Effector memory CD8-positive, alpha-beta T cell (primary cell): ENCODE data around the gene VIPR2.
"Not testable (repeated sequence)": the region's sequence is repeated elsewhere in the genome, so short reads cannot be mapped to it uniquely, and the experiment has no call there.

Experiments
- ATAC-seq: fragments of 150-1000 bp; cut with Tn5 transposase; replicated peaks from 2 replicates; pipeline ENCODE4 v1.10.0; 2021; ENCODE audit warnings: mild to moderate bottlenecking, moderate library complexity
- DNase-seq, 3 experiments: peaks; one replicate each; pipeline ENCODE4 v3.0.0; 2021
- H3K27ac Mint-ChIP-seq, 2 donors: one replicate each; pipeline ENCODE4 v1.8.0; 2022; ENCODE audit warnings: mild to moderate bottlenecking in 2 of 2, mixed read lengths in 2 of 2, moderate library complexity in 2 of 2
- H3K27me3 Mint-ChIP-seq, 2 donors: one replicate each; pipeline ENCODE4 v1.8.0; 2022; ENCODE audit warnings: mixed read lengths in 2 of 2
- H3K36me3 Mint-ChIP-seq: one replicate; pipeline ENCODE4 v1.8.0; 2022; ENCODE audit warnings: mild to moderate bottlenecking, moderate library complexity, mixed read lengths; ENCODE audit not compliant: insufficient read depth
- H3K4me1 Mint-ChIP-seq, 2 donors: one replicate each; pipeline ENCODE4 v1.8.0; 2022; ENCODE audit warnings: low read depth in 2 of 2, mixed read lengths in 2 of 2
- H3K4me3 Mint-ChIP-seq, 2 donors: one replicate each; pipeline ENCODE4 v1.8.0; 2022; ENCODE audit warnings: mild to moderate bottlenecking in 2 of 2, mixed read lengths in 2 of 2, moderate library complexity in 2 of 2
- H3K9me3 Mint-ChIP-seq, 2 donors: one replicate each; pipeline ENCODE4 v1.8.0; 2022; ENCODE audit warnings: mixed read lengths in 2 of 2

Gene VIPR2

DNA sequence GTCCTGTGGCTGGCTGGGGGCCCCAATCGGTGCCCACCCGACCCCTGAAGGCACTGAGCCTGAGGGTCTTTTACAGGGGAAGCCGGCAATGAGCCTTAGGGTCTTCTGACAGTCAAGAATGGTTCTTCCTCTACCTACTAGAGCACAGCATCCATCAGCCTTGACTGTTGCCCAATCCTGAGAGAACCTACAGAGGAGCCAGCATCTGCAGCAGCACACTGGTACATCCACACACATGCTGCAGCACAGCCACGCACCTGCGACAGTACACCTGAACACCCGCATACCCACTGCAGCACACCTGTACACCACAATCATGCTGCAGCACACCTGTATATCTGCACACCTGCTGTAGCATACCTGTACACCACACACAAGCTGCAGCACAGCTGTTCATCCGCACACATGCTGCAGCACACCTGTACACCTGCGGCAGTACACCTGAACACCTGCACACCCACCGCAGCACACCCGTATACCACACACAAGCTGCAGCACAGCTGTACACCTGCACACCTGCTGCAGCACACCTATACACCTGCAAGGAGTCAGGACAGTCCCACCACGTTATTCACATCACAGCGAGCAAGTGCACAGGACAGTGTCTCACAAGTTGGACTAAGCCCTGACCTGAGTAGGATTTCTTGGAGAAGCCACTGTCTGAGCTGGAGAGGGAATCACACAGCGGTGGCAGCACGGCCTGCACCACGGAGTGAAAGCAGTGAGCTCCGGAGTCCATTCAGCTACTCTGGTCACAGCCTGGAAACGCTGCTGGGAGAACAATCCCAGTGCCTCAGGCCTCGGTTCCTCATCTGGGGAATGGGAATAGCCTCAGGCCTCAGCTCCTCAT lies 56.4 kb downstream of the VIPR2 start:
- Mint-ChIP-seq H3K9me3 (no peaks in the 10 kb centered on the region), H3K4me3 (no peak overlapping the region), H3K36me3 (no peaks in the 10 kb centered on the region), H3K4me1 (peaks cover 3 to 4% of the 10 kb centered on the region in 2 donors), H3K27ac (peak overlapping the region in 1 of 2 donors; percentile 64), H3K27me3 (peaks cover 0 to 14% of the 10 kb centered on the region in 2 donors)
- no peak for ATAC-seq
- no peak for DNase-seq

DNA sequence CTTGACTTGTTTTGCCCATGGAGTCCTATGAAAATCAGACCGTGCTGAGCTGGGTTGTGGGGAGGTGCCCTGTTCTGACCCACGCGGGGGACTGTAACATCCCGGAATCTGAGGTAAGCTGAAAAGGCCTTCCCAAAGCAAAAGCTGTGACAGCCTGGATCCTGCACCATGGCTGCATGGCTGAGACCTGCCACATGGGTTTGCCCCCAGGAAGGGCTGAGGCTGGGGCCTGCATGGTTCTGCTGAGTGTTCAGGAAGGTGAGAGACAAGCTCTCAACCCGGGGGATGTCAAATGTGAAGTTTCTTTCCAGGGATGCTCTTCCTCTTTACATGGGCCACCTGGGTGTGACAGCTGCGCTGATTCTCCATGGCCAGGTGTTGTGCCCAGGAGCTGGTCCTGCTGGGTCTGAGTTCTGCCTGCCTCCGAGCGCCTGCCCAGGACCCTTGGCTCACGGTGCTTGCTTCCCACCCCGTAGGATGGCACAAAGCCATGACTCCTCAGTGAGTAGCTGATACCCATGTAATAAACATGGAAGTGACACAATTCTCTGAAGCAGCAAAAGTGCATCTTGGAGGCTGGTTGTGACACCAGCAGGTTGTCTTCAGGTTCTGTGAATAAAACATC lies 58.3 kb downstream of the VIPR2 start:
- Mint-ChIP-seq H3K4me1 (peaks cover 3 to 4% of the 10 kb centered on the region in 2 donors), H3K4me3 (no peak overlapping the region), H3K9me3 (no peaks in the 10 kb centered on the region), H3K36me3 (no peaks in the 10 kb centered on the region), H3K27ac (no peak overlapping the region), H3K27me3 (peaks cover 0 to 14% of the 10 kb centered on the region in 2 donors)
- ATAC-seq = no peak
- DNase-seq = no peak

- Mint-ChIP-seq H3K4me1 (peaks cover 3 to 4% of the 10 kb centered on the region in 2 donors), H3K4me3 (no peak overlapping the region), H3K27me3 (peaks cover 0 to 23% of the 10 kb centered on the region in 2 donors), H3K36me3 (no peaks in the 10 kb centered on the region), H3K27ac (no peak overlapping the region), H3K9me3 (no peaks in the 10 kb centered on the region)
- DNase-seq (no peak), ATAC-seq (no peak)
These were observed 60.4 kb downstream of the VIPR2 start for GRCh38 chr7:159084069-159084801.

GRCh38 chr7:159083698-159084068 lies 61.0 kb downstream of the VIPR2 start:
- DNase-seq = no peak

GRCh38 chr7:159083001-159083697 lies 61.5 kb downstream of the VIPR2 start:
- Mint-ChIP-seq H3K36me3 (no peaks in the 10 kb centered on the region), H3K27ac (no peak overlapping the region), H3K4me3 (no peak overlapping the region), H3K27me3 (peaks cover 0 to 33% of the 10 kb centered on the region in 2 donors), H3K9me3 (no peaks in the 10 kb centered on the region), H3K4me1 (peaks cover 3 to 4% of the 10 kb centered on the region in 2 donors)
- DNase-seq = no peak
- no peak for ATAC-seq

More at GRCh38 chr7:159083698-159084068, 61.0 kb downstream of the VIPR2 start:
- Mint-ChIP-seq H3K9me3 (no peaks in the 10 kb centered on the region), H3K4me3 (no peak overlapping the region), H3K36me3 (no peaks in the 10 kb centered on the region), H3K27me3 (peaks cover 0 to 28% of the 10 kb centered on the region in 2 donors), H3K27ac (no peak overlapping the region), H3K4me1 (peaks cover 3 to 4% of the 10 kb centered on the region in 2 donors)
- ATAC-seq = no peak

GRCh38 chr7:159082075-159082474 lies 62.6 kb downstream of the VIPR2 start:
- H3K4me3 Mint-ChIP-seq, H3K9me3 Mint-ChIP-seq, H3K27ac Mint-ChIP-seq, DNase-seq, ATAC-seq, H3K36me3 Mint-ChIP-seq, H3K4me1 Mint-ChIP-seq: not testable (repeated sequence)
- peaks cover 0 to 39% of the 10 kb centered on the region in 2 donors for H3K27me3 Mint-ChIP-seq

DNA sequence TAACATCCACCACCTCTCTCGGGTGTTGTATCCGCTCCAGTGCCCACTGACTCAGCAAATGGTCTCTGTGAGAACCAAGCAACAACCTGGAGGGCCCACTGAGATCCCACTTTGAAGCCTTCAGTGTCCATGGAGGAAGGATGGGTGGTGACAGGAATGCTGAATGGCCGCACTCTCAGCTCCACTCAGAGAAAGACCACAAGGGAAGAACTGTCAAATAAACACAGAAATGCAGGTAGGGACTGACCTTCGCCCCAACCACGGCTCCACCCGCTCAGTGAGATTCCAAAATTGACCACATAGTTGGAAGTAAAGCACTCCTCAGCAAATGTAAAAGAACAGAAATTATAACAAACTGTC lies 65.8 kb downstream of the VIPR2 start:
- no peaks in the 10 kb centered on the region for H3K36me3 Mint-ChIP-seq
- no peak for ATAC-seq
- DNase-seq = no peak
- H3K4me1 Mint-ChIP-seq = peaks cover under 1% of the 10 kb centered on the region in 2 donors
- H3K27ac Mint-ChIP-seq = no peak overlapping the region
- H3K27me3 Mint-ChIP-seq = peaks cover 0 to 25% of the 10 kb centered on the region in 2 donors
- H3K4me3 Mint-ChIP-seq = no peak overlapping the region
- H3K9me3 Mint-ChIP-seq = no peaks in the 10 kb centered on the region

DNA sequence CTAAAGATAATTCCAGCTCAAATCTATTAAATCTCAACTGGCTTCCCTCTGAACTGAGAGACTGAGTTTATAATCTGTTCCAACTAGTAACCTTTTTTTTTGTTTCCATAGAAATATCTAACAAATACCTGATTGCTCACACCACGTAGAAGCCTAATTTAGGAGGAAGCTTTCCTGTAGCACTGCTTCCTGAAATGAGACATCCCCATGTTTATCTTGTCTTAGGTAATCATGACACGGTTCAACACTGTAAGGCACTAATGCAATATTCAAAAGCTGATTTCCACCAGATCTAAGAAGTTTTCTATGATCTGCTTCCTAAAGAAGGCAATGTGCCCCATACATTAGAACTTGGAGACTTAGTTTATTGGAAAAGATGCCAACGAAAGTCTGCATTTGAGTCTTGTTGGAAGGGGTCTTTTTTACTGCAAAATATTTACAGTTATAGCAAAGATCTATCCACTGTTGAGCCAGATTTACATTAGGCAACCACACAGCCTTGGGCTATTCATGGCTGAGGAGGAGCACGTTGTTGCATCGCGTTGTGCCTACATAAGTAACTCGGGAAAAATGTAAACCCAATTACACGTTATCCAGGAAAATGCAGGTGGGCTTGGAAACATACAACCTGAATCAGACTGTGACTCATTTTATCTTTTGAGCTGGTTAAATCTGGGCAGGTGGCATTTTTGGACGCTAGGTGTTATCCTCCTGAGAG lies 66.3 kb downstream of the VIPR2 start:
- H3K27ac Mint-ChIP-seq = no peak overlapping the region
- H3K4me3 Mint-ChIP-seq = no peak overlapping the region
- peaks cover 0 to 25% of the 10 kb centered on the region in 2 donors for H3K27me3 Mint-ChIP-seq
- H3K4me1 Mint-ChIP-seq = no peaks in the 10 kb centered on the region
- no peaks in the 10 kb centered on the region for H3K36me3 Mint-ChIP-seq
- no peaks in the 10 kb centered on the region for H3K9me3 Mint-ChIP-seq
- ATAC-seq (no peak), DNase-seq (no peak)

- Mint-ChIP-seq H3K9me3 (no peaks in the 10 kb centered on the region), H3K27ac (no peak overlapping the region), H3K4me1 (peaks cover 1 to 2% of the 10 kb centered on the region in 2 donors), H3K36me3 (no peaks in the 10 kb centered on the region), H3K27me3 (peaks cover 0 to 25% of the 10 kb centered on the region in 2 donors), H3K4me3 (no peak overlapping the region)
- ATAC-seq = no peak
- no peak for DNase-seq
These were observed 68.3 kb downstream of the VIPR2 start for GRCh38 chr7:159076333-159076732.

DNA sequence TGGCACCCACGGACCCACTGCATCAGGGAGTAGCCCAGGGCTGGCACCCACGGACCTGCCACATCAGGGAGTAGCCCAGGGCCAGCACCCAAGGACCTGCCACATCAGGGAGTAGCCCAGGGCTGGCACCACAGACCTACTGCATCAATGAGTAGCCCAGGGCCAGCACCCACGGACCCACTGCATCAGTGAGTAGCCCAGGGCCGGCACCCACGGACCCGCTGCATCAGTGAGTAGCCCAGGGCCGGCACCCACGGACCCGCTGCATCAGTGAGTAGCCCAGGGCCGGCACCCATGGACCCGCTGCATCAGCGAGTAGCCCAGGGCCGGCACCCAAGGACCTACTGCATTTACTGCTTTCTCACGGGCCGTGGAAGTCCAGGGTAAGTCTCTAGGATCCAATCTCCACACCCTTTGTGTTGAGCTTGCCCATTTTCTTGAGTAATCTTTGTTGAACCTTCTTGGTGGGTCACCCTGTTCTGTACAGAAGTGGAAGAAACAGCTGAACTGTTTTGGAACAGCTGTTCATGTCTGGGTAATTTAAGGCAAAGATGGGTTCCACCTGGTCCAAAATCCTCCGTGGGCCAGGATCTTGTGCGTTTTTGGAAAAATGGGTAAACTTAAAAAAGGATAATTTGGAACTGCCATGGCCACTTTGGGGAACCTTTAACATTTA lies 69.0 kb downstream of the VIPR2 start:
- no peak overlapping the region for H3K4me3 Mint-ChIP-seq
- ATAC-seq (no peak), DNase-seq (no peak)
- no peaks in the 10 kb centered on the region for H3K9me3 Mint-ChIP-seq
- H3K27me3 Mint-ChIP-seq = peaks cover 0 to 25% of the 10 kb centered on the region in 2 donors
- H3K4me1 Mint-ChIP-seq = peaks cover 4 to 5% of the 10 kb centered on the region in 2 donors
- peak overlapping the region in 1 of 2 donors; percentile 46 for H3K27ac Mint-ChIP-seq
- peaks cover 3% of the 10 kb centered on the region for H3K36me3 Mint-ChIP-seq

DNA sequence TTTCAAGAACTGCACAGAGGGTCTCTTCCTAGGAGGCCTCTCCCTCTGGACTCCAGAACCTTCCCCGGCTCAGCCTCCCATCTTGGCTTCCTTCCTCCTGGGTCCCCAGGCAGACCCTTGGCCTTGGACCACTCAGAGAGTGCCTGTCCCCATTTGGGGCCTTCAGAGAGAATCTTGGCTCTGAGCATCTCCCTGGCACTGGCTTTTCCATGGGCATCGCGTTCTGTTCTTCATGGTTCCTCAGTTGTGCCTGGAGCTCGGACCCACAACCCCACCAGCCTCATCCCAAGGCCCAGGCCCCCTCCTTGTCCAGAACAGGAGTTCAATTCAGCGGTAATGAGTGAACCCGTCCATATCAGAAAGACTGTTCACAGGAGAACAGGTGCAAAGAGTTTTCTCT lies 73.4 kb downstream of the VIPR2 start:
- Mint-ChIP-seq H3K27ac (no peak overlapping the region), H3K27me3 (no peaks in the 10 kb centered on the region), H3K36me3 (peaks cover 6% of the 10 kb centered on the region), H3K4me3 (no peak overlapping the region), H3K9me3 (no peaks in the 10 kb centered on the region), H3K4me1 (peaks cover 9 to 20% of the 10 kb centered on the region in 2 donors)
- no peak for ATAC-seq
- no peak for DNase-seq

DNA sequence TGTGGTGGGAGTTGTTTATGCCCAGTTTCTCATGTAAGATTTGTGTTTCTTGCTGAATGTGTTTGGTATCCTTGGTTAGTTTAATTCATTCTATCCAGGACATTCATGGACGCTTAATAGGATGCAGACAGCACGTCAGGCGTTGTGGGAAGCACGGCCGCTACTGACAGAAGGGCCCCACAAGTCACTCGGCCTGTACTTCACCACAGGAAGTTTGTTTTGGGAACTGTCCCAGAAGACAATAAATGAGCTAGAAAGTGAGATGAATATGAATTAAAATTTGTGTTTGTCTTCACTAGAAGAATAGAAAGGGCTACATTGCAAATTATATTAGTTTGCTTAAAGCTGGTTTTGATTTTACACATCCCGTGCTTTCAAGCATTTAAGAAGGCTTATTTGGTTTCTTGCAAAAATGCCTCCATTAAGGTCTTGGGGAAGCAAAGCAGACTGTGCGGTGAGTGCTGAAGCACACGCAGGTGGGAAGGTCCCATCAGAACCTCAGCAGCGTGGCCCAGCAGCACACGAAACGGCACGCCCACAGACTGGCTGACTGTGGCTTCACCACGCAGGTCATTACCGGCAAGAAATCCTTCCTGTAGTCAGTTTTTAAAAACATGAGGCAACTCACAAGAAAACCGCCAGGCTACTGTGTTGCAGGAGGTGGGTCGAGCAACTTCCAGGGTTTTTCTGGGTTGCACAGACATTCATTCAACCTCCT lies 74.1 kb downstream of the VIPR2 start:
- no peak for DNase-seq

More for the DNA sequence above, 74.1 kb downstream of the VIPR2 start:
- H3K27ac Mint-ChIP-seq = peak overlapping the region in 1 of 2 donors; percentile 35
- H3K4me1 Mint-ChIP-seq = peaks cover 9 to 20% of the 10 kb centered on the region in 2 donors
- peaks cover 6% of the 10 kb centered on the region for H3K36me3 Mint-ChIP-seq
- peak; percentile 81 for ATAC-seq
- H3K4me3 Mint-ChIP-seq = peak overlapping the region in 1 of 2 donors; percentile 40
- H3K27me3 Mint-ChIP-seq = no peaks in the 10 kb centered on the region
- H3K9me3 Mint-ChIP-seq = no peaks in the 10 kb centered on the region
